ENCODE measurements around the gene POLDIP2. TPM values are rescaled to one million over a fixed set of nuclear protein-coding genes. Genes with fewer than 3 reads are reported as not detected.

POLDIP2 gene
- 100 to 1,000 TPM; 144 to 176 (median 160) TPM for total RNA-seq
- polyA plus RNA-seq, result 100 to 1,000 TPM in 1 of 2 donors, 10 to 100 TPM in 1; 66.4 to 149 TPM
- long read RNA-seq, donor 1, transcript POLDIP2-201 (11 exons, 2,121 nt), result major isoform, 320 of 358 reads
- long read RNA-seq, donor 1, partial matches to known transcripts, result 16 of 358 reads
- long read RNA-seq, donor 1, other reads (novel, unspliced or antisense), result 22 of 358 reads
- long read RNA-seq, donor 2, transcript POLDIP2-201 (11 exons, 2,121 nt), result major isoform, 376 of 413 reads
- long read RNA-seq, donor 2, partial matches to known transcripts, result 14 of 413 reads
- long read RNA-seq, donor 2, other reads (novel, unspliced or antisense), result 23 of 413 reads
- long read RNA-seq, donor 3, transcript POLDIP2-201 (11 exons, 2,121 nt), result major isoform, 1,081 of 1,181 reads
- long read RNA-seq, donor 3, partial matches to known transcripts, result 44 of 1,181 reads
- long read RNA-seq, donor 3, other reads (novel, unspliced or antisense), result 55 of 1,181 reads

DNA sequence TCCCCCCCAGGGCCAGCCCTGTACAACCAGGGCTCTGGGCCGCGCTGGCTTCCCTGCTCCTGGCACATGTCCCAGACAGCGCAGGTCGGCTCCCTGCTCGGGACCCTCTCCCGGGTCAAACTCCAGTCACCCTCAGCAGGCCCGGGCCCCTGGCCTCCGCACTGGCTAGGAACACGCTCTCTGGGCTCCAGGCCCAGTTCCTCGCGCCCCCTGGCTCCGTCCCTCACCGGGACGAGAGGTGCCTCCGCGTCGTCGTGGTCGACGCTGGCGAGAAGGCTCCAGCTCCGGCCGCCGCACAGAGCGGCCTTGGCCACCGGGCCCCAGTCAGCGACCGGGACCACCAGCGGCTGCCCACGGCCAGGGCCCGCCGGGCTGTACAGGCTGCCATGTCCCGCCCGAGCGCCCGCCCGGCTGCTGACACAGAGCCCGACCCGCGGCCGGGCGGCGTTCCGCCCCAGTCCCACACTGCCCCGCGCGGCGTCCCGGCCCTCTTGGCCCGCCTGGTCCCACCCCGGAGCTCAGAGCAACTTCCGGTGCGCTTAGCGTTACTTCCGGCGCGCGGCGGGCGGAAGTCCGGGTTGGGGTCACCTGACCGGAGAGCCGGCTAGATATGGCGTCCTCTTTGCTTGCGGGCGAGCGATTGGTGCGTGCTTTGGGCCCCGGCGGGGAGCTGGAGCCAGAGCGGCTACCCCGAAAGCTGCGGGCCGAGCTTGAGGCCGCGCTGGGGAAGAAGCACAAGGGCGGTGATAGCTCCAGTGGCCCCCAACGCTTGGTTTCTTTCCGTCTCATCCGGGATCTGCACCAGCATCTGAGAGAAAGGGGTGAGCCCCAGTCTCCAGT lies at the start of gene POLDIP2:
POLDIP2 (minus strand) TSS at position 467 of the 840 bp plus-strand sequence; CDS start at position 388, 79 bp downstream.
- ATAC-seq, result peak; percentile 99 to 100 (median 100)
- WGBS, 2 donors, result 0% methylated on average over 80 of the region's 80 CpGs
- peaks cover 7 to 30% (median 27%) of the 10 kb centered on the region in 9 donors for H3K4me1 ChIP-seq
- peak; percentile 95 to 96 for DNase-seq
- intact Hi-C loops (cut with DNase I), result loop anchor here in 4 of 10 donors (1.0 to 2.0 kb wide), 4 partner anchors 18 to 22 kb away; partner anchors contain the start of genes IFT20 (in 2 of the 4) and TNFAIP1 (in 2 of the 4)
- peak in 4 of 9 donors; percentile 14 to 35 (median 31) for TF ChIP-seq CTCF (IDR thresholded peaks at IDR 0.05)
- H3K27me3 ChIP-seq, result no peaks in the 10 kb centered on the region
- peaks cover 0 to 70% (median 44%) of the 10 kb centered on the region in 9 donors for H3K36me3 ChIP-seq
- H3K27ac ChIP-seq, result peak within 1 kb of the TSS; percentile 60 to 98 (median 95)
- peak within 1 kb of the TSS; percentile 67 to 100 (median 95) for H3K4me3 ChIP-seq
- no peaks in the 10 kb centered on the region for H3K9me3 ChIP-seq

DNA sequence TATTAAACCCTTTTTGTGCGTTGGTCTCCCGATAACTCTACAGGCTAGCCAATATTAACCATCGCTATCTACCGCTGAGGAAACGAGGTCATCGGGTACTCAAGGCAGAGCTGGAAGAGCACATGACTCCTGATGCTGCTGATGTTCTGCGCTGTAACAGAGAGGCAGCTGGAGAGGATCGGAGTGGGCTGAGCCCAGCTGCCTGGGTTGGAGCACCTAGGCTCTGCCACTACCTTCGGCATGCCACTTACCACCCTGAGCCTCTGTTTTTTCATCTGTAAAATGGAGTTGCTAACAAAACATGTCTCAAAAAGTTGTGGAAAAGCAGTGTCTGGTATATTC lies 49.1 kb upstream of the POLDIP2 start:
- no peak for TF ChIP-seq CTCF (IDR thresholded peaks at IDR 0.05)
- peaks cover 0 to 48% (median 16%) of the 10 kb centered on the region in 9 donors for H3K4me1 ChIP-seq
- intact Hi-C loops (cut with DNase I), result loop anchor here in 1 of 10 donors (10.0 kb wide), 1 partner anchor 58 kb away; no protein-coding TSS in a partner anchor
- H3K4me3 ChIP-seq, result peak overlapping the region; percentile 54 to 80 (median 70)
- peaks cover 0 to 23% (median 0%) of the 10 kb centered on the region in 9 donors for H3K36me3 ChIP-seq
- H3K9me3 ChIP-seq, result no peaks in the 10 kb centered on the region
- WGBS, 2 donors, result 19 to 22% methylated on average over 9 of the region's 9 CpGs
- DNase-seq (no peak), ATAC-seq (peak in 5 of 8 donors; percentile 8 to 28 (median 14))
- peak overlapping the region in 2 of 10 donors; percentile 71 to 77 for H3K27ac ChIP-seq
- H3K27me3 ChIP-seq, result peaks cover 0 to 5% (median 0%) of the 10 kb centered on the region in 7 donors

DNA sequence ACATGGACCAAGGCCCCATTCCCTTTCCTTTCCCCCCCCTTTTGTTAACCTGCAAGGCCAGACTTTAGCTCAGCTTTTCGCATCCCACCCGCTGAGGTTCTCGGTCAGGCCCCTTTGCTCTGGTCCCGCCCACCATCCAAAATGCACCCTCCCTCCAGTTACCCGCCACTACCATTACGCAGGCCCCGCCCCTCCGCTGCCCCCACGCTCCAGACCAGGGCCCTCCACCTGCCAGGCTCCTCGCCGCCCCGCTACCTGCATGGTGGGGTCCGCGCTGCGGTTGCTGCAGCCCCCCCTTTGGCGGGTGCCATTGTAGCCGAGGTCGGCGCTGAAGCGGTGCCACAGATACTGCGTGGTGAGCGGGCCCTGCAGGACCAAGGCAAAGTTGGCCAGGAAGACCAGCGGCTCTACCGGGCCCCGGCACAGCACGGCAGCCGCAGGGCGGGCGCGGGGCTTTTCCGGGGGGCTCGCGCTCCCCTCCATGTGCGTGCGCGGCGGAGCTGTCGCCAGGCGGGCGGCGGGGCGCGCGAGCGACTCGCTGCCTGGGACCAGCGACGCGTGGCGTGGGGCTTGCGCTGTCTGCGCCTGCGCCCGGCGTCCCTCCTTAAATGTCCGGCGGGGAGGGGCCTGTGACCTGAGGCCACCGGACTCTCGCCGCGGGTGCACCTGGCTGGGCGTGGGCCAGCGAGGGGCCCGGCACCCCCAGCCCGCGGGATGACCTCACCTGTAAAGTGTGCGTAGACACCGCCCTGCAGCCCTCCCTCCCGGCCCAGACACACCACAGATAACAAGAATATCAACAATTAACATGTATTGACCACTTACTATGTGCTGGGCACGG lies 48.5 kb upstream of the POLDIP2 start, which contains the start of gene SLC46A1:
SLC46A1 (minus strand) TSS at position 581 of the 841 bp plus-strand sequence; CDS start at position 483, 98 bp downstream.
- 0 to 1% methylated on average over 54 to 70 of the region's 70 CpGs for WGBS, 2 donors
- H3K4me3 ChIP-seq, result peak within 1 kb of the TSS; percentile 54 to 80 (median 70)
- H3K27ac ChIP-seq, result peak within 1 kb of the TSS in 8 of 10 donors; percentile 30 to 77 (median 40)
- no peak for TF ChIP-seq CTCF (IDR thresholded peaks at IDR 0.05)
- ATAC-seq, result peak; percentile 72 to 88 (median 81)
- peak; percentile 61 to 70 for DNase-seq
- peaks cover 0 to 29% (median 0%) of the 10 kb centered on the region in 9 donors for H3K36me3 ChIP-seq
- intact Hi-C loops (cut with DNase I), result loop anchor here in 1 of 10 donors (10.0 kb wide), 1 partner anchor 59 kb away; no protein-coding TSS in a partner anchor
- peaks cover 0 to 4% (median 0%) of the 10 kb centered on the region in 7 donors for H3K27me3 ChIP-seq
- H3K9me3 ChIP-seq, result no peaks in the 10 kb centered on the region
- peaks cover 0 to 54% (median 16%) of the 10 kb centered on the region in 9 donors for H3K4me1 ChIP-seq
